Measurements from ENCODE around the gene BCLAF1. TPM values are rescaled to one million over a fixed set of nuclear protein-coding genes. Genes with fewer than 3 reads are reported as not detected.

The BCLAF1 gene
- total and polyA plus RNA-seq, 2 donors (not counting 3 experiments of a cell fraction or from before 2014, with no cell fraction given), result 23.4 to 151 TPM

GRCh38 chr6:136230219-136230853 is 59.3 kb downstream of the BCLAF1 start:
- TF ChIP-seq POLR2AphosphoS5 (IDR thresholded peaks at IDR 0.05; ENCODE audit: insufficient read depth, low read depth, low read length) (no peak), MAX (IDR thresholded peaks at IDR 0.05; ENCODE audit: insufficient read depth, insufficient read length) (no peak), EZH2 (IDR thresholded peaks at IDR 0.05; ENCODE audit: borderline replicate concordance, low read depth, low read length, severe bottlenecking) (no peak), JUN (IDR thresholded peaks at IDR 0.05; ENCODE audit: borderline replicate concordance, insufficient read depth, insufficient read length, low read depth) (no peak), GATA2 (IDR thresholded peaks at IDR 0.05; ENCODE audit: insufficient read depth, insufficient read length, low read depth, low read length) (no peak), POLR2A (IDR thresholded peaks at IDR 0.05; ENCODE audit: low read depth, low read length) (no peak), FOS (IDR thresholded peaks at IDR 0.05; ENCODE audit: borderline replicate concordance, insufficient read depth, low read length) (no peak), MYC (IDR thresholded peaks at IDR 0.05; ENCODE audit: low read depth, low read length) (no peak)
- TF ChIP-seq, protein P1, sequence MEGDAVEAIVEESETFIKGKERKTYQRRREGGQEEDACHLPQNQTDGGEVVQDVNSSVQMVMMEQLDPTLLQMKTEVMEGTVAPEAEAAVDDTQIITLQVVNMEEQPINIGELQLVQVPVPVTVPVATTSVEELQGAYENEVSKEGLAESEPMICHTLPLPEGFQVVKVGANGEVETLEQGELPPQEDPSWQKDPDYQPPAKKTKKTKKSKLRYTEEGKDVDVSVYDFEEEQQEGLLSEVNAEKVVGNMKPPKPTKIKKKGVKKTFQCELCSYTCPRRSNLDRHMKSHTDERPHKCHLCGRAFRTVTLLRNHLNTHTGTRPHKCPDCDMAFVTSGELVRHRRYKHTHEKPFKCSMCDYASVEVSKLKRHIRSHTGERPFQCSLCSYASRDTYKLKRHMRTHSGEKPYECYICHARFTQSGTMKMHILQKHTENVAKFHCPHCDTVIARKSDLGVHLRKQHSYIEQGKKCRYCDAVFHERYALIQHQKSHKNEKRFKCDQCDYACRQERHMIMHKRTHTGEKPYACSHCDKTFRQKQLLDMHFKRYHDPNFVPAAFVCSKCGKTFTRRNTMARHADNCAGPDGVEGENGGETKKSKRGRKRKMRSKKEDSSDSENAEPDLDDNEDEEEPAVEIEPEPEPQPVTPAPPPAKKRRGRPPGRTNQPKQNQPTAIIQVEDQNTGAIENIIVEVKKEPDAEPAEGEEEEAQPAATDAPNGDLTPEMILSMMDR (IDR thresholded peaks at IDR 0.05; ENCODE audit: extremely low read depth in 1 of 2, insufficient read depth in 1 of 2, low read depth in 1 of 2, low read length in 2 of 2), result no peak
- DNase-seq (ENCODE audit: low read depth, low spot score) (no peak), FAIRE-seq (no peak)
- no peaks in the 10 kb centered on the region for H4K20me1 ChIP-seq (replicated peaks; ENCODE audit: control insufficient read depth, extremely low read depth, insufficient read depth, low read length)
- H3K9me3 ChIP-seq (replicated peaks; ENCODE audit: control insufficient read depth, insufficient read depth, low read length), result no peaks in the 10 kb centered on the region
- H3K27me3 ChIP-seq (ENCODE audit: control insufficient read depth in 2 of 2, insufficient read depth in 2 of 2, low read length in 2 of 2), result no peaks in the 10 kb centered on the region
- no peak overlapping the region for H3K9ac ChIP-seq (replicated peaks; ENCODE audit: extremely low read depth, insufficient read depth, low read length)
- H3K4me3 ChIP-seq (replicated peaks in 1 of 3; ENCODE audit: insufficient read depth in 1 of 3, low read depth in 1 of 3, low read length in 3 of 3), result no peak overlapping the region
- no peak overlapping the region for H3K4me2 ChIP-seq (ENCODE audit: insufficient read depth, low read length)
- no peak overlapping the region for H2AFZ ChIP-seq (ENCODE audit: low read depth, low read length)
- no peaks in the 10 kb centered on the region for H3K9me1 ChIP-seq (replicated peaks; ENCODE audit: control insufficient read depth, extremely low read depth, insufficient read depth, low read length)
- H3K79me2 ChIP-seq (ENCODE audit: control insufficient read depth, insufficient read depth, low read length), result no peaks in the 10 kb centered on the region
- intact Hi-C loops (cut with micrococcal nuclease), result no loop called here
- dilution Hi-C loops (cut with MboI; ENCODE audit: extremely low pct_ligation_motif_present, low sequenced_read_pairs), result no loop called here
- no peaks in the 10 kb centered on the region for H3K36me3 ChIP-seq (ENCODE audit: control insufficient read depth in 2 of 2, extremely low read depth in 1 of 2, insufficient read depth in 2 of 2, low read length in 2 of 2)
- ChIA-PET POLR2A (interaction anchor here (0.7 kb wide), 1 partner anchor 30 kb away, joined by 3 read pairs; no protein-coding TSS in a partner anchor), CTCF (interaction anchor here (1.1 to 1.7 kb wide), 4 partner anchors 14 to 694 kb away, joined by 3 to 4 read pairs (median 4); no protein-coding TSS in a partner anchor)
- no TSS peak for BruUV-seq (replicated peaks)
- H3K4me1 ChIP-seq (ENCODE audit: control insufficient read depth, extremely low read depth, insufficient read depth, low read length), result peaks cover 3% of the 10 kb centered on the region
- no peak overlapping the region for H3K27ac ChIP-seq (ENCODE audit: insufficient read depth, low read depth, low read length)

Data from endothelial cell of umbilical vein (primary cell).